ENCODE results near the gene RFTN1. TPM values are rescaled to one million over a fixed set of nuclear protein-coding genes. Genes with fewer than 3 reads are reported as not detected.
"Not testable (repeated sequence)": the region's sequence is repeated elsewhere in the genome, so short reads cannot be mapped to it uniquely, and the experiment has no call there.

Gene RFTN1
- total RNA-seq, 1 experiment from 2014 or later = 4.5 TPM

DNA sequence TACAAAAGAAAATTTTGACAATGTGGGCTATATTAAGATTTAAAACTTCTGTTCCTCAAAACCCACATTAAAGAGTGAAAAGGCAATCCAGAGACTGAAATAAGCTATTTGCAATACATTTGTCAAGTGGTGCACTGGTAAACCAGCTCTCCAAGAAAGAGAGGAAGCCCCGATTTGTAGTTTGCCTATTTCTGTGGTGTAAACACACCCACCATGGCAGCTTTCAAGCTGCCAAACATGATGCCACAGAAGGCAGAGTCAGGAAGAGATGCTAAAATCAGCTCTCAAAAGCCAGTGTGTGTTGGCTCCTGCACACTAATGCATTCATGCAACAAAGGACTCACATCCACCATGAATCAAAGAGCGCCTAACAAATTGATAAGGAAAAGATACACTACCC lies 17.5 kb downstream of the RFTN1 start:
- Mint-ChIP-seq H3K4me1 (ENCODE audit: insufficient read depth, unreplicated experiment) (no peaks in the 10 kb centered on the region), H3K9me3 (ENCODE audit: unreplicated experiment) (peaks cover 18% of the 10 kb centered on the region), H3K27ac (ENCODE audit: low read depth, unreplicated experiment) (no peak overlapping the region), H3K36me3 (ENCODE audit: insufficient read depth, unreplicated experiment) (no peaks in the 10 kb centered on the region), H3K27me3 (ENCODE audit: insufficient read depth, unreplicated experiment) (no peaks in the 10 kb centered on the region), H3K4me3 (ENCODE audit: unreplicated experiment) (no peak overlapping the region)
- no peak for DNase-seq (ENCODE audit: unreplicated experiment)
- CTCF ChIA-PET = interaction anchor here (1.2 kb wide), 1 partner anchor 20 kb away, joined by 4 read pairs; no protein-coding TSS in a partner anchor
- intact Hi-C loops (cut with micrococcal nuclease) = no loop called here
- no TSS peak for BruUV-seq (replicated peaks)
- POLR2A ChIA-PET = interaction anchor here (1.1 kb wide), 1 partner anchor 157 kb away, joined by 3 read pairs; no protein-coding TSS in a partner anchor
- TF ChIP-seq, protein P1, sequence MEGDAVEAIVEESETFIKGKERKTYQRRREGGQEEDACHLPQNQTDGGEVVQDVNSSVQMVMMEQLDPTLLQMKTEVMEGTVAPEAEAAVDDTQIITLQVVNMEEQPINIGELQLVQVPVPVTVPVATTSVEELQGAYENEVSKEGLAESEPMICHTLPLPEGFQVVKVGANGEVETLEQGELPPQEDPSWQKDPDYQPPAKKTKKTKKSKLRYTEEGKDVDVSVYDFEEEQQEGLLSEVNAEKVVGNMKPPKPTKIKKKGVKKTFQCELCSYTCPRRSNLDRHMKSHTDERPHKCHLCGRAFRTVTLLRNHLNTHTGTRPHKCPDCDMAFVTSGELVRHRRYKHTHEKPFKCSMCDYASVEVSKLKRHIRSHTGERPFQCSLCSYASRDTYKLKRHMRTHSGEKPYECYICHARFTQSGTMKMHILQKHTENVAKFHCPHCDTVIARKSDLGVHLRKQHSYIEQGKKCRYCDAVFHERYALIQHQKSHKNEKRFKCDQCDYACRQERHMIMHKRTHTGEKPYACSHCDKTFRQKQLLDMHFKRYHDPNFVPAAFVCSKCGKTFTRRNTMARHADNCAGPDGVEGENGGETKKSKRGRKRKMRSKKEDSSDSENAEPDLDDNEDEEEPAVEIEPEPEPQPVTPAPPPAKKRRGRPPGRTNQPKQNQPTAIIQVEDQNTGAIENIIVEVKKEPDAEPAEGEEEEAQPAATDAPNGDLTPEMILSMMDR (IDR thresholded peaks at IDR 0.05; ENCODE audit: unreplicated experiment) = no peak

DNA sequence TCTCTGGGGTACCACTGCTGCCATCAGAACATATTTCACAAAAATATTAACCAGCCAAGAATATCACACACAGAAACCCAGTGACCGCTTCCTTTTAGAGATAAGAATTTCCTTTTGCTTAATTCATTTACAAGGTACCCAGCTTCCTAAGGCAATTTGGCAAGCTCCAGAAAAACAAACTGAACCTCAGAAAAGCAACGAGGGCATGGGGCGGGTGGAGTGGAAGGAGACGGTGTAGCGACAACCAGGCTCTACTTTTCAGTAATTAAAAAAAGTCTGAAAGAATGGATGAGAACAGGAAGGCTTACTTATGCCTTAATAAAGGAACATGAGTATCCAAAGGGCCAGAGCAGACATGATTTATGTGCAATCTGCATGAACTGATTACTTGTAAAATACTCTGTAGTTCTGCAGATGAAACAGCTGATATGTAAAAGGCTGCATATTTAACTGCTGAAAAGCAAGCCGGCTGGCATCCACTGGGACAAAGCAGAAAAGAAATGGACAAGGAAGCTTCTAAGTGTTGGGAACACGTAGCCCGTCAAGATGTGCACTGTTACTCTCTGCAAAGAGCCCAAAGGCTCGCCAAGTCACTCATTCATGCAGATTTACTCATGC lies 18.6 kb downstream of the RFTN1 start:
- no peaks in the 10 kb centered on the region for H3K36me3 Mint-ChIP-seq (ENCODE audit: insufficient read depth, unreplicated experiment)
- POLR2A ChIA-PET = interaction anchor here (0.6 kb wide), 1 partner anchor 18 kb away, joined by 4 read pairs; no protein-coding TSS in a partner anchor
- intact Hi-C loops (cut with micrococcal nuclease) = no loop called here
- H3K4me1 Mint-ChIP-seq (ENCODE audit: insufficient read depth, unreplicated experiment) = no peaks in the 10 kb centered on the region
- no peak overlapping the region for H3K27ac Mint-ChIP-seq (ENCODE audit: low read depth, unreplicated experiment)
- H3K4me3 Mint-ChIP-seq (ENCODE audit: unreplicated experiment) = no peak overlapping the region
- peaks cover 22% of the 10 kb centered on the region for H3K9me3 Mint-ChIP-seq (ENCODE audit: unreplicated experiment)
- no TSS peak for BruUV-seq (replicated peaks)
- TF ChIP-seq, protein P1 (IDR thresholded peaks at IDR 0.05; ENCODE audit: unreplicated experiment) = no peak
- H3K27me3 Mint-ChIP-seq (ENCODE audit: insufficient read depth, unreplicated experiment) = no peaks in the 10 kb centered on the region
- DNase-seq (ENCODE audit: unreplicated experiment) = no peak
- CTCF ChIA-PET = no interaction called here

DNA sequence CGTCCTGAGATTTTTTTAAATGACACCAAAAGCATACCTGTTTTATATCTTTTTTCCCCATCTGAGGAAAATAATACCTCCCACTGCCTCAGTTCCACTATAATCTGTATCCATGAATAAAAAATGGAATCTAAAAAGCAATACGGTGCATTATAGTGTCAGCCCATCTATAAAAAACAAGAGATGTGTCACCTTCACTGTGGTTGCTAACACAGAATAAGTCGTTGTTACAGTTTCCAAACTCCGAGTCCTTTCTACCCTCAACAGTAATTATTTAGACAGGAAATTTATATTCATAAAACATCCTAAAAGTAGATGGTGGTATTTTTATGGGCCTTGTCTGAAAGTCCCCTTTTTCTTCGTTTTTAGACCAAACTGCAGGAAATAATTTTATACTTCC lies 19.4 kb downstream of the RFTN1 start:
- intact Hi-C loops (cut with micrococcal nuclease) = no loop called here
- no peaks in the 10 kb centered on the region for H3K36me3 Mint-ChIP-seq (ENCODE audit: insufficient read depth, unreplicated experiment)
- H3K27ac Mint-ChIP-seq (ENCODE audit: low read depth, unreplicated experiment) = no peak overlapping the region
- no peaks in the 10 kb centered on the region for H3K27me3 Mint-ChIP-seq (ENCODE audit: insufficient read depth, unreplicated experiment)
- no peaks in the 10 kb centered on the region for H3K4me1 Mint-ChIP-seq (ENCODE audit: insufficient read depth, unreplicated experiment)
- no TSS peak for BruUV-seq (replicated peaks)
- TF ChIP-seq, protein P1 (IDR thresholded peaks at IDR 0.05; ENCODE audit: unreplicated experiment) = no peak
- CTCF ChIA-PET = no interaction called here
- POLR2A ChIA-PET = interaction anchor here (0.6 kb wide), 1 partner anchor 17 kb away, joined by 4 read pairs; no protein-coding TSS in a partner anchor
- no peak for DNase-seq (ENCODE audit: unreplicated experiment)
- no peak overlapping the region for H3K4me3 Mint-ChIP-seq (ENCODE audit: unreplicated experiment)
- peaks cover 22% of the 10 kb centered on the region for H3K9me3 Mint-ChIP-seq (ENCODE audit: unreplicated experiment)

DNA sequence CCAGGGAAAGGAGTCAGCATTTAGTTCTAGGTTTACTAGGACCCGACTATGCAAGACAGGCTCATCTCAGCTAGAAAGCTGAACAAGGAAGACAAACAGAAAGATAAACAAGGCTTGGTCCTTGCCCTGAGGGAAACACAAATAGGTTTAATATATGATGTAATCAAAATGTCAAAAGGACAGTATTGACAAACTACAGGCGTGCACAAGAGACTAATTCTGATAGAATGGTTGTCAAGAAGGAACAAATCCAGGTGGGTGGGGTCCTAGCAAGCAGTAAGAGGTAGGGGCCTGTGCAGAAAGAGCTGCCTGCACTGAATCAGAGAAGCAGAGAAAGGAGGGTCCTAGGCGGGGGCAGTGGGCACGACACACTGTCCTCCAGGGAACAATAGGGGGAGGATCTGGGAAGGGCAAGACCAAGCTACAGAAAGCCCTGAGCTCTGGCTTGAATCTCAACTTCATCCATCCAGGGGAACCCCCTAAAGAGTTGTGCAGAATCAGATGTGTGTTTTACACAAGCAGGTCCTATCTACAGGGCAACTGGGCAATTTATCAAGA lies 23.4 kb downstream of the RFTN1 start:
- no peak for DNase-seq (ENCODE audit: unreplicated experiment)
- Mint-ChIP-seq H3K4me3 (ENCODE audit: unreplicated experiment) (no peak overlapping the region), H3K36me3 (ENCODE audit: insufficient read depth, unreplicated experiment) (no peaks in the 10 kb centered on the region), H3K9me3 (ENCODE audit: unreplicated experiment) (peaks cover 10% of the 10 kb centered on the region), H3K27me3 (ENCODE audit: insufficient read depth, unreplicated experiment) (no peaks in the 10 kb centered on the region), H3K4me1 (ENCODE audit: insufficient read depth, unreplicated experiment) (no peaks in the 10 kb centered on the region), H3K27ac (ENCODE audit: low read depth, unreplicated experiment) (no peak overlapping the region)
- intact Hi-C loops (cut with micrococcal nuclease) = no loop called here
- POLR2A ChIA-PET = no interaction called here
- TF ChIP-seq, protein P1 (IDR thresholded peaks at IDR 0.05; ENCODE audit: unreplicated experiment) = no peak
- BruUV-seq (replicated peaks) = no TSS peak
- CTCF ChIA-PET = interaction anchor here (0.5 to 0.7 kb wide), 3 partner anchors 27 to 421 kb away, joined by 3 read pairs; no protein-coding TSS in a partner anchor

DNA sequence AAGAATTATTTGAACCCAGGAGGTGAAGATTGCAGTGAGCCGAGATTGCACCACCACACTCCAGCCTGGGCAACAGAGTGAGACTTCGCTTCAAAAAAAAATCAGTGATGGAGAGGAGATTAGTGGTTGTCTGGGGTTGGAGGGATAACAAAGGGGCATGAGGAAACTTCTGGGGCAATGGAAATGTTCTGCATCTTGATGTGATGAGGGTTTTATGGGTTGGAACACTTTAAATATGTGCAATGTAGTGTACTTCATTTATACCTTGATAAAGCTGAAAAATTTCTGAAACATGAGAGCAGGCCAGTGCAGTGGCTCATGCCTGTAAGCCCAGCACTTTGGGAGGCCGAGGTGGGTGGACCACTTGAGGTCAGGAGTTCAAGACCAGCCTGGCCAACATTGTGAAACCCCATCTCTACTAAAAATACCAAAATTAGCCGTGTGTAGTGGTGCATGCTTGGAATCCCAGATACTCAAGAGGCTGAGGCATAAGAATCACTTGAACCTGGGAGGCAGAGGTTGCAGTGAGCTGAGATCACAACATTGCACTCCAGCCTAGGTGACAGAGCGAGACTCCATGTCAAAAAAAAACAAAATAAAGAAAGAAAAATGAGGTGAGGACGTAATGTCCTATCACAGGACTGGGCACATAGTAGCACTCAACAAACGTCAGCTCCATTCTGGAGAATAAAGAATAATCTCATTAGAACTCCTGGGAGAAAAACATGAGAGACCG lies 24.0 kb downstream of the RFTN1 start:
- H3K4me3 Mint-ChIP-seq (ENCODE audit: unreplicated experiment); H3K36me3 Mint-ChIP-seq (ENCODE audit: insufficient read depth, unreplicated experiment); H3K27me3 Mint-ChIP-seq (ENCODE audit: insufficient read depth, unreplicated experiment); intact Hi-C loops (cut with micrococcal nuclease); DNase-seq (ENCODE audit: unreplicated experiment); H3K27ac Mint-ChIP-seq (ENCODE audit: low read depth, unreplicated experiment); BruUV-seq (replicated peaks); POLR2A ChIA-PET; H3K4me1 Mint-ChIP-seq (ENCODE audit: insufficient read depth, unreplicated experiment): not testable (repeated sequence)
- CTCF ChIA-PET = interaction anchor here (0.6 to 0.7 kb wide), 3 partner anchors 28 to 422 kb away, joined by 3 read pairs; no protein-coding TSS in a partner anchor
- H3K9me3 Mint-ChIP-seq (ENCODE audit: unreplicated experiment) = peaks cover 10% of the 10 kb centered on the region
